HG02973 (cell line): Measurements from ENCODE around the gene OR11G2.
"Not testable (repeated sequence)": the region's sequence is repeated elsewhere in the genome, so short reads cannot be mapped to it uniquely, and the experiment has no call there.

Experiments
- ATAC-seq: cut with Tn5 transposase; IDR thresholded peaks from one replicate; pipeline ENCODE4 v1.9.1; 2021; ENCODE audit warnings: moderate library complexity; ENCODE audit not compliant: unreplicated experiment

Gene OR11G2

GRCh38 chr14:20190596-20190995, at the start of gene OR11G2:
OR11G2 (plus strand) TSS chr14:20190896; CDS start chr14:20197438, 6,542 bp downstream.
- no peak for ATAC-seq

- ATAC-seq: no peak
Measured at GRCh38 chr14:20143911-20144310, 46.8 kb upstream of the OR11G2 start.

- no peak for ATAC-seq
Measured at GRCh38 chr14:20144820-20145219, 45.9 kb upstream of the OR11G2 start.

- no peak for ATAC-seq
Measured at GRCh38 chr14:20164462-20164861, 26.2 kb upstream of the OR11G2 start.

- ATAC-seq: no peak
Measured at GRCh38 chr14:20167091-20167490, 23.6 kb upstream of the OR11G2 start.

- not testable (repeated sequence) for ATAC-seq
Measured at GRCh38 chr14:20169852-20170251, 20.8 kb upstream of the OR11G2 start.

GRCh38 chr14:20174205-20174604, 16.5 kb upstream of the OR11G2 start:
- ATAC-seq: not testable (repeated sequence)

GRCh38 chr14:20176330-20176729, 14.4 kb upstream of the OR11G2 start:
- ATAC-seq: no peak

GRCh38 chr14:20177433-20177974, 13.2 kb upstream of the OR11G2 start:
- no peak for ATAC-seq

- ATAC-seq: no peak
Measured at GRCh38 chr14:20179218-20179617, 11.5 kb upstream of the OR11G2 start.

- ATAC-seq: no peak
Measured at GRCh38 chr14:20179880-20180279, 10.8 kb upstream of the OR11G2 start.

GRCh38 chr14:20180486-20180885, 10.2 kb upstream of the OR11G2 start:
- ATAC-seq: no peak

- no peak for ATAC-seq
Measured at GRCh38 chr14:20184181-20184580, 6.5 kb upstream of the OR11G2 start.

GRCh38 chr14:20191396-20191795, 700 bp downstream of the OR11G2 start:
- ATAC-seq: no peak

GRCh38 chr14:20194101-20194500, 3.4 kb downstream of the OR11G2 start:
- ATAC-seq: no peak

- not testable (repeated sequence) for ATAC-seq
Measured at GRCh38 chr14:20195170-20195569, 4.5 kb downstream of the OR11G2 start.

GRCh38 chr14:20195911-20196310, 5.2 kb downstream of the OR11G2 start:
- ATAC-seq: no peak

- ATAC-seq: no peak
Measured at GRCh38 chr14:20197459-20197858, 6.8 kb downstream of the OR11G2 start.

GRCh38 chr14:20198991-20199390, 8.3 kb downstream of the OR11G2 start:
- no peak for ATAC-seq

- no peak for ATAC-seq
Measured at GRCh38 chr14:20204721-20205120, 14.0 kb downstream of the OR11G2 start.

GRCh38 chr14:20209595-20209994, 18.9 kb downstream of the OR11G2 start:
- ATAC-seq: no peak

GRCh38 chr14:20212406-20212805, 21.7 kb downstream of the OR11G2 start:
- ATAC-seq: not testable (repeated sequence)

GRCh38 chr14:20215196-20215595, 24.5 kb downstream of the OR11G2 start:
- ATAC-seq: no peak
